ENCODE results near the gene NSUN2. TPM values are rescaled to one million over a fixed set of nuclear protein-coding genes. Genes with fewer than 3 reads are reported as not detected.

NSUN2 gene
- total RNA-seq, 1 experiment from 2014 or later: 54.2 TPM

DNA sequence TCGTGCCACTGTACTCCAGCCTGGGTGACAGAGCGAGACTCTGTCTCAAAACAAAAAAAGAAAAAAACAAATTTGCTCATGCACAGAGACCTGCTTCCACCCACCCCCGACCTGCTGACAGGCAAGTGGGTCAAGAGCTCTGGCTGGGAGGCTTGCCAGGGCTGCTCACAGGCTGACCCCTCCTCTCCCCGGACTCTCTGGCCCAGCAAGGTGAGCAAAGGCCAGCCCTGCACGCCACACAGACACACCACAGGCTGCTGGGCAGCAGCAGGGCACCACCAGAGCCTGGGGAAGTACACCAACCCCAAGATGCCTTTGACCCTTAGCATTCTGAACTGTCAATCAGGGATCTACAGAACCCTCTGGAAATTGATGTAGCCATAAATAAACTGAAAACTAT is 29.2 kb downstream of the NSUN2 start:
- DNase-seq: no peak
- Histone ChIP-seq H3K4me1 (no peaks in the 10 kb centered on the region), H3K36me3 (peaks cover 30% of the 10 kb centered on the region; the same call in 1 of the 2 replicates), H3K27me3 (no peaks in the 10 kb centered on the region), H3K27ac (no peak overlapping the region), H3K9me3 (replicated peaks) (no peaks in the 10 kb centered on the region), H3K4me3 (no peak overlapping the region)

DNA sequence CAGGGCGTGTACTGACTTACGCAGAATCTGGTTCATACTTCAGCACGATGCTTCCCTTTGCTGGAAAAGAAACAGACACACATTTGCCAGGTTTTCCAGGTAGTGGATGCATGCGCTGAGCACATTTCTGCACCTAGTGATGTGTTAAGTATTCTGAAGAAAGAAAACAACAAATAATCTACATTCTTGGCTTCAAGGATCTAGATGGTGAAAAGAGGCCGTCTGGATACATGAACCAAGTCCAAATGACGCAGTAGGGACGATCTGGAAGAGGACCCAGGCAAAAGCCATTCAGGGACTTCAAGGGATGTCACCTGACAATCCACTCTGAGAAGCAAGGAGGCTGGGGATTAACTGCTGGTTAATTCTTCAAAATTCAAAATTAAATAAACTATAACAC is 30.4 kb downstream of the NSUN2 start:
- Histone ChIP-seq H3K27ac (no peak overlapping the region), H3K36me3 (peaks cover 30% of the 10 kb centered on the region; the same call in 1 of the 2 replicates), H3K9me3 (replicated peaks) (no peaks in the 10 kb centered on the region), H3K4me3 (no peak overlapping the region), H3K27me3 (no peaks in the 10 kb centered on the region), H3K4me1 (no peaks in the 10 kb centered on the region)
- DNase-seq: no peak

- no peak overlapping the region for H3K4me3 ChIP-seq
- no peaks in the 10 kb centered on the region for H3K4me1 ChIP-seq
- H3K27me3 ChIP-seq: no peaks in the 10 kb centered on the region
- H3K27ac ChIP-seq: no peak overlapping the region
- H3K36me3 ChIP-seq: peaks cover 27% of the 10 kb centered on the region; the same call in 1 of the 2 replicates
- H3K9me3 ChIP-seq (replicated peaks): no peaks in the 10 kb centered on the region
- DNase-seq: no peak
Measured at GRCh38 chr5:6601816-6602215, 31.0 kb downstream of the NSUN2 start.

DNA sequence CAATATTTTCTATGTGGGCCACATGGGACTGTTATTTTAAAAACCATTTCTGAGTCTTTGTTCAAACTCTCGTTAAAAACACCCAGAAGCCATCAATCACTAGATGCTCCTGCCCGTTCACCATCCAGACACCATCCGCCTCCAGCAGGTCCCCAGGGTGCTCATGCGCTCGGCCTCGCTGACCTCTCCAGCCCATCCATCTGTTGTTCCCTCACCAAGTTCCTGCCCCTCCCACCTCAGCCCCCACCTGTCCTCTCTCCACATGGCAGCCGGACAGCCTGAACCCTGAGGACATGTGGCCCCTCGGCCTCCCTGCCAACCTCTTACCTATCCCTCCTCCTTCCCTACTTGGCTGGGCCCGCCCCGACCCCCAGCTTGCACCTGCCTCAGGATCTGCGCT is 31.6 kb downstream of the NSUN2 start:
- Histone ChIP-seq H3K36me3 (peaks cover 23% of the 10 kb centered on the region; the same call in 1 of the 2 replicates), H3K4me1 (no peaks in the 10 kb centered on the region), H3K27ac (no peak overlapping the region), H3K27me3 (no peaks in the 10 kb centered on the region), H3K9me3 (replicated peaks) (no peaks in the 10 kb centered on the region), H3K4me3 (no peak overlapping the region)
- no peak for DNase-seq

GRCh38 chr5:6599739-6600138 is 33.1 kb downstream of the NSUN2 start:
- Histone ChIP-seq H3K4me1 (no peaks in the 10 kb centered on the region), H3K27ac (no peak overlapping the region), H3K4me3 (no peak overlapping the region), H3K36me3 (peaks cover 19% of the 10 kb centered on the region; the same call in 1 of the 2 replicates), H3K9me3 (replicated peaks) (no peaks in the 10 kb centered on the region), H3K27me3 (no peaks in the 10 kb centered on the region)
- DNase-seq: no peak

GRCh38 chr5:6598351-6598900 is 34.4 kb downstream of the NSUN2 start:
- no peak for DNase-seq
- Histone ChIP-seq H3K4me3 (no peak overlapping the region), H3K27me3 (no peaks in the 10 kb centered on the region), H3K36me3 (peaks cover 14% of the 10 kb centered on the region; the same call in 1 of the 2 replicates), H3K4me1 (no peaks in the 10 kb centered on the region), H3K9me3 (replicated peaks) (no peaks in the 10 kb centered on the region), H3K27ac (no peak overlapping the region)

DNA sequence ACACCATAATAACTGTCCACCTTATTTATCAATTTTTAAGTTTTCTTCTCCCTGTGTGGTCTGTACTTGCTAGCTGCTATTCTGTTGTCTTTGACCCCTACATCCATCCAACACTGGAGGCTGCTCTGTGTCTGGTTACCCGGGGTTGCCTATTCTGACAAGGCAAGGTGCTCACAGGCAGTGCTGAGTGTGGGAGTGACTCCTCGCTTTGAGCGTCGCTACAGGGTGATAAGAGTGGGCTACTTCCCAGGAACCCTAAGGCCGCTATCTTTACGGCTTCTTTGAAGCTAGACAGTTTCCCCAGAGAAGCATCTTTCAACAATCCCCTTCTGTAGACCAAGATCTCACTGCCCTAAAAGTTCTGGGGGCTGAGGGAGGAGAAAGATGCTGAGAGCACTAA is 35.3 kb downstream of the NSUN2 start:
- Histone ChIP-seq H3K9me3 (replicated peaks) (no peaks in the 10 kb centered on the region), H3K36me3 (peaks cover 13% of the 10 kb centered on the region; the same call in 1 of the 2 replicates), H3K27me3 (no peaks in the 10 kb centered on the region), H3K4me3 (no peak overlapping the region), H3K4me1 (no peaks in the 10 kb centered on the region), H3K27ac (no peak overlapping the region)
- no peak for DNase-seq

GRCh38 chr5:6596388-6596787 is 36.5 kb downstream of the NSUN2 start:
- H3K4me1 ChIP-seq: no peaks in the 10 kb centered on the region
- DNase-seq: no peak
- no peaks in the 10 kb centered on the region for H3K9me3 ChIP-seq (replicated peaks)

DNA sequence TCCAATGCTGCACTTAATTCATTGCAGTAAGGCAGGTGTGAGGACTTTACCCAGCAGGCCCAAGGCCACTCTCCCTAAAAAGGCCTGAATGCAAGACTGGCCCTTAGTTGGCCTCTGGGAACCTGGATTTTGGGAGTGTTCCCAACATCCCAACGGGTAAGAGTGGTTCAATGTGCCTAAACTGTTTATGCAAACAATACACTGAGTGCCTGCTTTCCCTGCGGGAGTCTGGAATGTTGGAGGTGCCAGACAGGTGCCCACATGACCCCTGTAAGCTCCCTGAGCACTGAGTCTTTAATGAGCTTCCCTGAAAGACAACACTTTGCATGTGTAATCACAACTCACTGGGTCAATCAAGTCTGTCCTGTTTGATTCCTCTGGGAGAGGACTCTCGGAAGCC is 37.4 kb downstream of the NSUN2 start:
- no peak for DNase-seq
- Histone ChIP-seq H3K4me3 (no peak overlapping the region), H3K27me3 (no peaks in the 10 kb centered on the region), H3K4me1 (no peaks in the 10 kb centered on the region), H3K9me3 (replicated peaks) (no peaks in the 10 kb centered on the region), H3K36me3 (peaks cover 6% of the 10 kb centered on the region; the same call in 1 of the 2 replicates), H3K27ac (no peak overlapping the region)

More at GRCh38 chr5:6596388-6596787, 36.5 kb downstream of the NSUN2 start:
- no peaks in the 10 kb centered on the region for H3K27me3 ChIP-seq
- H3K36me3 ChIP-seq: peaks cover 8% of the 10 kb centered on the region; the same call in 1 of the 2 replicates
- no peak overlapping the region for H3K4me3 ChIP-seq
- H3K27ac ChIP-seq: no peak overlapping the region

DNA sequence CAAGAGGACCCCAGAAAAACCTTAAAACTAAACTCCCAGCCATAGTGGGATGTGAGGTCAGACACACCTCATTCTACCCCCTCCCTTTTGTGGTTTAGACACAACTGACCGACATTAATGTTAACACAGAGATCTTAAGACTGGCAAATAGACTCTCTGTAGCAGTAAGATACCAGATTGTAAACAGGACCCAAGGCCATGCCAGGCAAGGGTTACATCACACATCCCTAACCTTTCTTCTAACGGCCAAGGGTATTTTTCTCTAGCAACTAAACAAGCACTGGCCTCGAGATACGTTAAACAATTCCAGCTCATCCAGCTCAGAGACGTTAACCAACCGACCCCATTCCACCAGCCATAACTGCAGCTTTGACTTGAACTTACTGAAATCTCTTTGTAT is 38.8 kb downstream of the NSUN2 start:
- no peaks in the 10 kb centered on the region for H3K36me3 ChIP-seq
- H3K27me3 ChIP-seq: no peaks in the 10 kb centered on the region
- H3K27ac ChIP-seq: no peak overlapping the region
- DNase-seq: no peak
- no peaks in the 10 kb centered on the region for H3K4me1 ChIP-seq
- H3K9me3 ChIP-seq (replicated peaks): no peaks in the 10 kb centered on the region
- no peak overlapping the region for H3K4me3 ChIP-seq

DNA sequence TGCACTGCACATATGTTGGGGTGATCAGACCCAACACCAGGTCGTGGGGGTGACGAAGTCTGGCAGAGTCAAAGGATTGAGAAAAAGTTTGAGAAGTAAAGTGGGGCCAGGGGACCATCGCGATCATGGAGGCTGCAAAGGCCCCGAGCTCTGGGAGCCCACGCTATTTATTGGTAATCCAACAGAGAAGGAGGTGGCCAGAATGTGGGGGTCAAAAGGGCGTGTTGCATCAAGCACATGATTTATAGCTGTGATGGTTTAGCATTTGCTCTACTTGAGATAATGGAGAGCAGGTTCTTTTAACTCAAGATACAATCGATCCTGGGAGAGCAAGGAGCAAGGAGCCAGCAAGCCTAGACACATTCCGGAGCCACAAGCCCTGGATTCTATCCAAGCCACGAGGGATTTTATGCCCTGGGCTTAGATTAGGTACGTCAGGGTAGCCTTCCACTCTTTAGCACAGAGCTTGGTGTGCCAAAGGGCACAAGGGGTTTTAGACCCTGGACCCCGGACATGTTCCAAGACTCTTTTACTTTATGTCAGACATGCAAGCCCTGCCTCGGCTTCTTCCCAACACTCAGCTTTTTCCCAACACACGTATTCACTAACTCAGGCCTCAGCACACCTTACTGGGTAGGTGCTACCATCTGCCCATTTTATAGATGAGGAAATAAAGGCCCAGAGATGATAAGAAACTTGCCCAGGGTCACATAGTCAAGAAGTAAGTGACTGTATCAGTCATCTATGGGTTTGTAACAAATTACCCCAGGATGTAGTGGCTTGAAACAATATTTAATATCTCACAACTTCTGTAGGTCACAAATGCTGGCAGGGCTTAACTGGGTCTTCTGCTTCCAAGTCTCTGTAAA is 39.5 kb downstream of the NSUN2 start:
- H3K9me3 ChIP-seq (replicated peaks): no peaks in the 10 kb centered on the region
- no peak overlapping the region for H3K27ac ChIP-seq
- H3K36me3 ChIP-seq: no peaks in the 10 kb centered on the region
- H3K4me3 ChIP-seq: no peak overlapping the region
- H3K4me1 ChIP-seq: no peaks in the 10 kb centered on the region
- DNase-seq: no peak
- no peaks in the 10 kb centered on the region for H3K27me3 ChIP-seq

GRCh38 chr5:6592601-6593000 is 40.2 kb downstream of the NSUN2 start:
- no peak overlapping the region for H3K27ac ChIP-seq
- no peaks in the 10 kb centered on the region for H3K4me1 ChIP-seq
- no peaks in the 10 kb centered on the region for H3K36me3 ChIP-seq
- no peaks in the 10 kb centered on the region for H3K27me3 ChIP-seq
- no peak for DNase-seq
- no peaks in the 10 kb centered on the region for H3K9me3 ChIP-seq (replicated peaks)
- no peak overlapping the region for H3K4me3 ChIP-seq

DNA sequence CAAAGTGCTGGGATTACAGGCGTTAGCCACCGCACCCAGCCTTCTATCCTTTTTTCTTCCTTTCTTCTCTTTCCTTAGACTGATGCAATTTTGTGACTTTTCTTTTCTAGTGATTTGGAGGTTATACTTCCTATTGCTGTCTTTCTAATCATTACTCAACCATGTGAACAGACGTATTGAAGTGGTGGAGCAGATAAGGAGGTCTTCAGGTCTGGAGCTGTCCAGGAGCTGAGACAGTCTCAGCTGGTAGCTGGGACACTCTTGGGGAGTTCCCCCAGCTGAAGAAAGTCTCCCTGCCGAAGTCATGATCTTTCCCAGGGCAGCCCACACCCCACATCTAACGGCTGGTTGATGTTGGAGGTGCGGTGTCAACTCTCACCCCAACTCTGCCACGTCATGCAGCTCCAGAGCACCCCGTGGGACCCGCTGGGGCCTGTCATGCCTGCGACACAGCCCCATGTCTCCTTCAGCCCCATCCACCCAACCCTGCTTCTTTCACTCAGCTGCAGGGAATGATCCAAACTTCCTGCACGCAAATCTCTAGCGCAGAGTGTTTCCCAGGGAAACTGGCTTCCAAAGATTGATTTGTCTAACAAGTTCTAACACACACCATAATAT is 41.1 kb downstream of the NSUN2 start:
- no peaks in the 10 kb centered on the region for H3K9me3 ChIP-seq (replicated peaks)
- no peaks in the 10 kb centered on the region for H3K36me3 ChIP-seq
- no peak overlapping the region for H3K27ac ChIP-seq
- no peaks in the 10 kb centered on the region for H3K27me3 ChIP-seq
- H3K4me1 ChIP-seq: no peaks in the 10 kb centered on the region
- H3K4me3 ChIP-seq: no peak overlapping the region
- DNase-seq: no peak

GRCh38 chr5:6590581-6590980 is 42.3 kb downstream of the NSUN2 start:
- Histone ChIP-seq H3K9me3 (replicated peaks) (no peaks in the 10 kb centered on the region), H3K27ac (no peak overlapping the region), H3K36me3 (no peaks in the 10 kb centered on the region), H3K4me1 (no peaks in the 10 kb centered on the region), H3K27me3 (no peaks in the 10 kb centered on the region), H3K4me3 (no peak overlapping the region)
- DNase-seq: no peak

DNA sequence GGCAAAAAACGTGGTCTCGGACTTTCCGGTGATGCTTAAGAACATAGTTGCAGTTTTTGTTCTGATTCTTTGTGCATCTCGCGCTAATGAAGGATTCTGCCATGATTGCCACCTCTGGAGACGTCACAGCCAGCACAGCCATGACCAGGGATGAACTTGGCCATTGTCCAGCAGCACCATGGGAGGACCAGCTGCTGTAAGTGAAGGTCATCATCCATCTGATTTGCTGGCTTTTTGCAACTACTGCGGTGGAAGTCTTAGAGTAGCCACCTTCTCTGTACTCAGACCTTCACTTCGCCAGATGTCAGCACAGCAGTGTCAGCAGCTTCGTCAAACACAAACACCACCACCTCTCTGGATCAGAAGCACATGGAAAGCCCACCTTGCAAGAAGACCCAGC is 45.7 kb downstream of the NSUN2 start:
- no peaks in the 10 kb centered on the region for H3K9me3 ChIP-seq (replicated peaks)
- no peaks in the 10 kb centered on the region for H3K4me1 ChIP-seq
- no peak overlapping the region for H3K27ac ChIP-seq
- DNase-seq: no peak
- H3K27me3 ChIP-seq: no peaks in the 10 kb centered on the region
- no peak overlapping the region for H3K4me3 ChIP-seq
- H3K36me3 ChIP-seq: no peaks in the 10 kb centered on the region

Data from SJCRH30 (cell line).